K562 (cell line): ENCODE data around the gene F12. TPM values are rescaled to one million over a fixed set of nuclear protein-coding genes. Genes with fewer than 3 reads are reported as not detected.

ENCODE experiments used
- ASH1L ChIP-seq: fragments of 450-650 bp; IDR thresholded peaks from 2 replicates; pipeline ENCODE4 v1.6.1; 2018; ENCODE audit warnings: borderline replicate concordance, mild to moderate bottlenecking, low read depth; ENCODE audit not compliant: partially characterized antibody
- EP400 ChIP-seq: fragments of 450-650 bp; IDR thresholded peaks from 2 replicates; pipeline ENCODE4 v1.6.1; 2017; ENCODE audit warnings: antibody characterized with exemption, mild to moderate bottlenecking, moderate library complexity
- FIP1L1 ChIP-seq: fragments of 200-400 bp; formaldehyde crosslinking; IDR thresholded peaks from 2 replicates; pipeline ENCODE4 v1.6.1; 2018; ENCODE audit warnings: mild to moderate bottlenecking, low read depth, low read length; ENCODE audit not compliant: poor library complexity, severe bottlenecking
- FOXA3 ChIP-seq, 2 experiments: fragments of 450-650 bp in 1 of 2; sonication (generic) in 1 of 2; formaldehyde crosslinking; IDR thresholded peaks in 1 of 2; conservative IDR thresholded peaks in 1 of 2; 2 replicates each; pipeline versions ENCODE4 v1.4.0 to v1.8.0; 2020 to 2022; ENCODE audit warnings: mild to moderate bottlenecking in 2 of 2, missing genetic modification reagents in 1 of 2
- HDAC2 ChIP-seq: fragments of 450-650 bp; IDR thresholded peaks from 2 replicates; pipeline ENCODE4 v1.6.1; 2016; ENCODE audit warnings: mild to moderate bottlenecking
- HMGXB4 ChIP-seq: sonication (generic); formaldehyde crosslinking; IDR thresholded peaks from 2 replicates; pipeline ENCODE4 v1.8.1; 2023; ENCODE audit warnings: mild to moderate bottlenecking, missing genetic modification reagents
- HOXB6 ChIP-seq: fragments of 250-450 bp; sonication (Bioruptor Pico); IDR thresholded peaks from 2 replicates; pipeline ENCODE4 v1.5.1; 2022; ENCODE audit warnings: mild to moderate bottlenecking, borderline replicate concordance
- MTA3 ChIP-seq: fragments of 450-650 bp; formaldehyde crosslinking; IDR thresholded peaks from 2 replicates; pipeline ENCODE4 v1.6.1; 2017; ENCODE audit warnings: mild to moderate bottlenecking, borderline replicate concordance
- NCOA4 ChIP-seq: fragments of 450-650 bp; IDR thresholded peaks from 2 replicates; pipeline ENCODE4 v1.6.1; 2018; ENCODE audit warnings: mild to moderate bottlenecking; ENCODE audit not compliant: partially characterized antibody
- NR2C2 ChIP-seq, 2 experiments: fragments of 200-800 bp in 1 of 2; sonication (Bioruptor generic) in 1 of 2; sonication (generic) in 1 of 2; formaldehyde crosslinking in 1 of 2; IDR thresholded peaks; 2 replicates each; pipeline versions ENCODE4 v1.6.1 to v1.8.0; 2016 to 2022; ENCODE audit warnings: mild to moderate bottlenecking in 1 of 2, missing compliant biosample characterization in 1 of 2, missing genetic modification characterization in 1 of 2, missing genetic modification reagents in 1 of 2
- NR3C1 ChIP-seq: sonication (generic); formaldehyde crosslinking; IDR thresholded peaks from 2 replicates; pipeline ENCODE4 v1.8.1; 2022; ENCODE audit warnings: missing genetic modification reagents
- PRMT5 ChIP-seq: sonication (generic); formaldehyde crosslinking; IDR thresholded peaks from 2 replicates; pipeline ENCODE4 v1.5.0; 2020; ENCODE audit warnings: missing genetic modification reagents
- ZBTB17 ChIP-seq: fragments of 450-650 bp; formaldehyde crosslinking; IDR thresholded peaks from 2 replicates; pipeline ENCODE4 v1.4.0; 2020; ENCODE audit warnings: mild to moderate bottlenecking
- ZKSCAN3 ChIP-seq: fragments of 250-450 bp; sonication (Bioruptor Pico); IDR thresholded peaks from 2 replicates; pipeline ENCODE4 v1.4.0; 2020
- ZNF175 ChIP-seq: fragments of 200-800 bp; sonication (Bioruptor generic); IDR thresholded peaks from 2 replicates; pipeline ENCODE4 v1.6.1; 2016; ENCODE audit warnings: low read depth, mild to moderate bottlenecking, missing genetic modification characterization, missing compliant biosample characterization
- ZNF263 ChIP-seq: sonication (generic); formaldehyde crosslinking; IDR thresholded peaks from 2 replicates; pipeline ENCODE4 v1.8.0; 2022; ENCODE audit warnings: mild to moderate bottlenecking, missing genetic modification reagents, borderline replicate concordance
- ZNF583 ChIP-seq: fragments of 250-450 bp; sonication (Bioruptor Pico); IDR thresholded peaks from 2 replicates; pipeline ENCODE4 v1.4.0; 2020
- polyA plus RNA-seq, 8 experiments: library from polyadenylated mRNA; depleted of rRNA in 4 of 8; stranded (reverse) in 5 of 8; unstranded in 3 of 8; fragments of >200 nt; fragmentation: Nextera tagmentation in 2 of 8; fragmentation: Illumina TruSeq in 1 of 8; extraction: Ambion mirVana in 2 of 8; extraction: Trizol in 1 of 8; gene quantifications; 2 replicates each; pipeline versions ENCODE4 v1.2.1 to v1.2.3, GENCODE V29; 2011 to 2014; ENCODE audit warnings: inconsistent platforms in 1 of 8, missing spikeins in 1 of 8
- total RNA-seq, 7 experiments: library from RNA; depleted of rRNA in 6 of 7; stranded (reverse); fragments of >200 nt in 6 of 7; fragmentation: Illumina TruSeq in 2 of 7; extraction: Trizol in 2 of 7; gene quantifications; 2 replicates each; pipeline versions ENCODE4 v1.2.1 to v1.2.3, GENCODE V29; 2011 to 2021; ENCODE audit warnings: low replicate concordance in 1 of 7
- TF ChIP-seq, protein P1 (sequence below): fragments of 250-450 bp; sonication (Bioruptor Pico); IDR thresholded peaks from 2 replicates; pipeline ENCODE4 v1.4.0; 2020
- TF ChIP-seq, protein P2 (sequence below): sonication (generic); formaldehyde crosslinking; IDR thresholded peaks from 2 replicates; pipeline ENCODE4 v1.8.0; 2022; ENCODE audit warnings: mild to moderate bottlenecking, missing genetic modification reagents

Gene F12
- total and polyA plus RNA-seq, 9 of the 15 experiments (the other 6 are each of a cell fraction or from before 2014, with no cell fraction given): 0.59 to 18.3 (median 3.6) TPM

DNA sequence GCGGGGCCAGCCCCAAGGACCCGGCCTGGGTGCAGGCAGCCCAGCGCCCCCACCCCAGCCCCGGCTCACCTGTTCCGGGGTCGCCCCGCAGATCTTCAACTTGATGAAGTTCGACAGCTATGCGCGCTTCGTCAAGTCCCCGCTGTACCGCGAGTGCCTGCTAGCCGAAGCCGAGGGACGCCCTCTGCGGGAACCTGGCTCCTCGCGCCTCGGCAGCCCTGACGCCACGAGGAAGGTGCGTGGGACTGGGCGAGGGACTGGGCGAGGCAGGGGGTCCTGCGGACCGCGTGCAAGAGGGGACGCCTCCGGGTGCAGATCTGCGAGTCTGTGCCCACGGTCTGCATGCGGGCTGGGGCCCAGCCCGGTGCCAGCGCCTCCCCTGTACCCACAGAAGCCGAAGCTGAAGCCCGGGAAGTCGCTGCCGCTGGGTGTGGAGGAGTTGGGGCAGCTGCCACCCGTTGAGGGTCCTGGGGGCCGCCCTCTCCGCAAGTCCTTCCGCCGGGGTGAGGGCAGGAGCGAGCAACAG is 42.0 kb downstream of the F12 start (continued):
- TF ChIP-seq, protein P1, sequence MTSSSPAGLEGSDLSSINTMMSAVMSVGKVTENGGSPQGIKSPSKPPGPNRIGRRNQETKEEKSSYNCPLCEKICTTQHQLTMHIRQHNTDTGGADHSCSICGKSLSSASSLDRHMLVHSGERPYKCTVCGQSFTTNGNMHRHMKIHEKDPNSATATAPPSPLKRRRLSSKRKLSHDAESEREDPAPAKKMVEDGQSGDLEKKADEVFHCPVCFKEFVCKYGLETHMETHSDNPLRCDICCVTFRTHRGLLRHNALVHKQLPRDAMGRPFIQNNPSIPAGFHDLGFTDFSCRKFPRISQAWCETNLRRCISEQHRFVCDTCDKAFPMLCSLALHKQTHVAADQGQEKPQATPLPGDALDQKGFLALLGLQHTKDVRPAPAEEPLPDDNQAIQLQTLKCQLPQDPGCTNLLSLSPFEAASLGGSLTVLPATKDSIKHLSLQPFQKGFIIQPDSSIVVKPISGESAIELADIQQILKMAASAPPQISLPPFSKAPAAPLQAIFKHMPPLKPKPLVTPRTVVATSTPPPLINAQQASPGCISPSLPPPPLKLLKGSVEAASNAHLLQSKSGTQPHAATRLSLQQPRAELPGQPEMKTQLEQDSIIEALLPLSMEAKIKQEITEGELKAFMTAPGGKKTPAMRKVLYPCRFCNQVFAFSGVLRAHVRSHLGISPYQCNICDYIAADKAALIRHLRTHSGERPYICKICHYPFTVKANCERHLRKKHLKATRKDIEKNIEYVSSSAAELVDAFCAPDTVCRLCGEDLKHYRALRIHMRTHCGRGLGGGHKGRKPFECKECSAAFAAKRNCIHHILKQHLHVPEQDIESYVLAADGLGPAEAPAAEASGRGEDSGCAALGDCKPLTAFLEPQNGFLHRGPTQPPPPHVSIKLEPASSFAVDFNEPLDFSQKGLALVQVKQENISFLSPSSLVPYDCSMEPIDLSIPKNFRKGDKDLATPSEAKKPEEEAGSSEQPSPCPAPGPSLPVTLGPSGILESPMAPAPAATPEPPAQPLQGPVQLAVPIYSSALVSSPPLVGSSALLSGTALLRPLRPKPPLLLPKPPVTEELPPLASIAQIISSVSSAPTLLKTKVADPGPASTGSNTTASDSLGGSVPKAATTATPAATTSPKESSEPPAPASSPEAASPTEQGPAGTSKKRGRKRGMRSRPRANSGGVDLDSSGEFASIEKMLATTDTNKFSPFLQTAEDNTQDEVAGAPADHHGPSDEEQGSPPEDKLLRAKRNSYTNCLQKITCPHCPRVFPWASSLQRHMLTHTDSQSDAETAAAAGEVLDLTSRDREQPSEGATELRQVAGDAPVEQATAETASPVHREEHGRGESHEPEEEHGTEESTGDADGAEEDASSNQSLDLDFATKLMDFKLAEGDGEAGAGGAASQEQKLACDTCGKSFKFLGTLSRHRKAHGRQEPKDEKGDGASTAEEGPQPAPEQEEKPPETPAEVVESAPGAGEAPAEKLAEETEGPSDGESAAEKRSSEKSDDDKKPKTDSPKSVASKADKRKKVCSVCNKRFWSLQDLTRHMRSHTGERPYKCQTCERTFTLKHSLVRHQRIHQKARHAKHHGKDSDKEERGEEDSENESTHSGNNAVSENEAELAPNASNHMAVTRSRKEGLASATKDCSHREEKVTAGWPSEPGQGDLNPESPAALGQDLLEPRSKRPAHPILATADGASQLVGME (CRISPR knock-in tag): 0 out of 2 replicates have a peak, but pooled peaks have one; percentile 32
- TF ChIP-seq NCOA4 (no peak), HOXB6 (CRISPR knock-in tag) (no peak), NR3C1 (CRISPR knock-in tag) (no peak; the same call in 1 of the 2 replicates), ZNF175 (0 out of 2 replicates have a peak, but pooled peaks have one; percentile 63), FIP1L1 (peak; percentile 16), ZNF263 (CRISPR knock-in tag) (no peak; the same call in 1 of the 2 replicates), ZBTB17 (CRISPR knock-in tag) (no peak), NR2C2 (CRISPR knock-in tag; IDR thresholded peaks at IDR 0.05) (peak; percentile 75), NR2C2 (tag; IDR thresholded peaks at IDR 0.05) (peak; percentile 32; the same call in 1 of the 2 replicates), MTA3 (no peak), FOXA3 (CRISPR knock-in tag; conservative IDR thresholded peaks at IDR 0.05 in 1 of 2, IDR thresholded peaks at IDR 0.05 in 1 of 2) (peak in 1 of 2 experiments; percentile 63; a peak in 2 of 4 replicates), ZNF583 (CRISPR knock-in tag) (peak; percentile 76; the same call in 1 of the 2 replicates), ZKSCAN3 (no peak), HMGXB4 (peak; percentile 80; the same call in 1 of the 2 replicates), HDAC2 (0 out of 2 replicates have a peak, but pooled peaks have one; percentile 4), ASH1L (no peak), EP400 (peak; percentile 84; the same call in 1 of the 2 replicates), PRMT5 (CRISPR knock-in tag) (no peak)
- TF ChIP-seq, protein P2, sequence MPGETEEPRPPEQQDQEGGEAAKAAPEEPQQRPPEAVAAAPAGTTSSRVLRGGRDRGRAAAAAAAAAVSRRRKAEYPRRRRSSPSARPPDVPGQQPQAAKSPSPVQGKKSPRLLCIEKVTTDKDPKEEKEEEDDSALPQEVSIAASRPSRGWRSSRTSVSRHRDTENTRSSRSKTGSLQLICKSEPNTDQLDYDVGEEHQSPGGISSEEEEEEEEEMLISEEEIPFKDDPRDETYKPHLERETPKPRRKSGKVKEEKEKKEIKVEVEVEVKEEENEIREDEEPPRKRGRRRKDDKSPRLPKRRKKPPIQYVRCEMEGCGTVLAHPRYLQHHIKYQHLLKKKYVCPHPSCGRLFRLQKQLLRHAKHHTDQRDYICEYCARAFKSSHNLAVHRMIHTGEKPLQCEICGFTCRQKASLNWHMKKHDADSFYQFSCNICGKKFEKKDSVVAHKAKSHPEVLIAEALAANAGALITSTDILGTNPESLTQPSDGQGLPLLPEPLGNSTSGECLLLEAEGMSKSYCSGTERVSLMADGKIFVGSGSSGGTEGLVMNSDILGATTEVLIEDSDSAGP (CRISPR knock-in tag): 0 out of 2 replicates have a peak, but pooled peaks have one; percentile 11
